Measurements from ENCODE around the gene PPP1R3C. TPM values are rescaled to one million over a fixed set of nuclear protein-coding genes. Genes with fewer than 3 reads are reported as not detected.

The PPP1R3C gene
- total RNA-seq, 1 experiment from 2014 or later = 2.7 TPM

GRCh38 chr10:91616137-91616536 lies 16.7 kb downstream of the PPP1R3C start:
- CTCF ChIA-PET = no interaction called here
- no TSS peak for BruUV-seq (replicated peaks)
- POLR2A ChIA-PET (ENCODE audit: low non-redundant PET) = no interaction called here
- no peak for TF ChIP-seq EZH2 (IDR thresholded peaks at IDR 0.05; ENCODE audit: borderline replicate concordance, low read depth, low read length, poor library complexity, severe bottlenecking)
- TF ChIP-seq CTCF (conservative IDR thresholded peaks at IDR 0.05; ENCODE audit: low read depth, low read length) = no peak
- no peak overlapping the region for H3K4me3 ChIP-seq (ENCODE audit: low read depth, low read length, poor library complexity, severe bottlenecking)
- no peaks in the 10 kb centered on the region for H3K4me1 ChIP-seq (ENCODE audit: insufficient read depth, low read length, poor library complexity, severe bottlenecking)
- no peak overlapping the region for H3K27ac ChIP-seq (ENCODE audit: low read depth, low read length, poor library complexity, severe bottlenecking)
- H3K36me3 ChIP-seq (ENCODE audit: insufficient read depth, low read length, poor library complexity, severe bottlenecking) = no peaks in the 10 kb centered on the region
- no peak for DNase-seq (ENCODE audit: low spot score)
- intact Hi-C loops (cut with micrococcal nuclease; ENCODE audit: unreplicated experiment) = no loop called here
- no peaks in the 10 kb centered on the region for H3K9me3 ChIP-seq (ENCODE audit: low read depth, low read length, poor library complexity, severe bottlenecking)
- no peaks in the 10 kb centered on the region for H3K27me3 ChIP-seq (replicated peaks; ENCODE audit: insufficient read depth, low read depth, low read length, poor library complexity)

- H3K36me3 ChIP-seq (ENCODE audit: insufficient read depth, low read length, poor library complexity, severe bottlenecking) = no peaks in the 10 kb centered on the region
- ChIA-PET CTCF (no interaction called here), POLR2A (ENCODE audit: low non-redundant PET) (no interaction called here)
- no TSS peak for BruUV-seq (replicated peaks)
- H3K4me3 ChIP-seq (ENCODE audit: low read depth, low read length, poor library complexity, severe bottlenecking) = no peak overlapping the region
- H3K9me3 ChIP-seq (ENCODE audit: low read depth, low read length, poor library complexity, severe bottlenecking) = no peaks in the 10 kb centered on the region
- intact Hi-C loops (cut with micrococcal nuclease; ENCODE audit: unreplicated experiment) = no loop called here
- no peaks in the 10 kb centered on the region for H3K27me3 ChIP-seq (replicated peaks; ENCODE audit: insufficient read depth, low read depth, low read length, poor library complexity)
- no peak overlapping the region for H3K27ac ChIP-seq (ENCODE audit: low read depth, low read length, poor library complexity, severe bottlenecking)
- H3K4me1 ChIP-seq (ENCODE audit: insufficient read depth, low read length, poor library complexity, severe bottlenecking) = peaks cover 2% of the 10 kb centered on the region
- TF ChIP-seq CTCF (conservative IDR thresholded peaks at IDR 0.05; ENCODE audit: low read depth, low read length) (no peak), EZH2 (IDR thresholded peaks at IDR 0.05; ENCODE audit: borderline replicate concordance, low read depth, low read length, poor library complexity, severe bottlenecking) (no peak)
- DNase-seq (ENCODE audit: low spot score) = no peak
Observed at GRCh38 chr10:91614225-91614624, 18.6 kb downstream of the PPP1R3C start.

- no peak for DNase-seq (ENCODE audit: low spot score)
- Histone ChIP-seq H3K36me3 (ENCODE audit: insufficient read depth, low read length, poor library complexity, severe bottlenecking) (no peaks in the 10 kb centered on the region), H3K27ac (ENCODE audit: low read depth, low read length, poor library complexity, severe bottlenecking) (no peak overlapping the region), H3K9me3 (ENCODE audit: low read depth, low read length, poor library complexity, severe bottlenecking) (no peaks in the 10 kb centered on the region), H3K4me3 (ENCODE audit: low read depth, low read length, poor library complexity, severe bottlenecking) (no peak overlapping the region), H3K27me3 (replicated peaks; ENCODE audit: insufficient read depth, low read depth, low read length, poor library complexity) (no peaks in the 10 kb centered on the region), H3K4me1 (ENCODE audit: insufficient read depth, low read length, poor library complexity, severe bottlenecking) (peaks cover 8% of the 10 kb centered on the region)
- intact Hi-C loops (cut with micrococcal nuclease; ENCODE audit: unreplicated experiment) = no loop called here
- POLR2A ChIA-PET (ENCODE audit: low non-redundant PET) = no interaction called here
- BruUV-seq (replicated peaks) = no TSS peak
- TF ChIP-seq EZH2 (IDR thresholded peaks at IDR 0.05; ENCODE audit: borderline replicate concordance, low read depth, low read length, poor library complexity, severe bottlenecking) = no peak
- TF ChIP-seq CTCF (conservative IDR thresholded peaks at IDR 0.05; ENCODE audit: low read depth, low read length) = no peak
- CTCF ChIA-PET = no interaction called here
Observed at GRCh38 chr10:91613411-91614187, 19.3 kb downstream of the PPP1R3C start.

All from A673 (cell line).